Hepatocyte (in vitro differentiated cells): Measurements from ENCODE around the gene ITGB2. TPM values are rescaled to one million over a fixed set of nuclear protein-coding genes. Genes with fewer than 3 reads are reported as not detected.

Experiments used
- DNase-seq: peaks from one replicate; pipeline ENCODE4 v3.0.0-alpha.2; 2016; ENCODE audit warnings: low spot score
- H2AFZ ChIP-seq: fragments of 200-600 bp; sonication (generic); 2 replicates; pipeline ENCODE4 v1.6.0; 2016; ENCODE audit warnings: antibody characterized with exemption, mild to moderate bottlenecking
- H3K27ac ChIP-seq: fragments of 200-600 bp; sonication (generic); 2 replicates; pipeline ENCODE4 v1.5.1; 2016; ENCODE audit warnings: mild to moderate bottlenecking
- H3K27me3 ChIP-seq: fragments of 200-600 bp; sonication (generic); 2 replicates; pipeline ENCODE4 v1.6.1; 2016
- H3K36me3 ChIP-seq: fragments of 200-600 bp; sonication (generic); replicated peaks from 2 replicates; pipeline ENCODE4 v1.5.1; 2016; ENCODE audit warnings: low read depth; ENCODE audit not compliant: insufficient read depth
- H3K4me1 ChIP-seq: fragments of 200-600 bp; sonication (generic); 2 replicates; pipeline ENCODE4 v1.5.1; 2016; ENCODE audit warnings: mild to moderate bottlenecking, moderate library complexity; ENCODE audit not compliant: insufficient read depth
- H3K4me2 ChIP-seq: fragments of 200-600 bp; sonication (generic); 2 replicates; pipeline ENCODE4 v1.6.0; 2016
- H3K4me3 ChIP-seq: fragments of 200-600 bp; sonication (generic); 2 replicates; pipeline ENCODE4 v1.5.1; 2016; ENCODE audit warnings: mild to moderate bottlenecking
- H3K79me2 ChIP-seq: fragments of 200-600 bp; sonication (generic); 2 replicates; pipeline ENCODE4 v1.6.0; 2017; ENCODE audit warnings: mild to moderate bottlenecking
- H3K9me2 ChIP-seq: fragments of 200-600 bp; sonication (generic); replicated peaks from 2 replicates; pipeline ENCODE4 v1.6.0; 2017; ENCODE audit warnings: mild to moderate bottlenecking; ENCODE audit not compliant: insufficient read depth
- H3K9me3 ChIP-seq: fragments of 200-600 bp; sonication (generic); 2 replicates; pipeline ENCODE4 v1.5.1; 2016; ENCODE audit warnings: low read depth, mild to moderate bottlenecking
- H4K20me1 ChIP-seq: fragments of 200-600 bp; sonication (generic); 2 replicates; pipeline ENCODE4 v1.6.0; 2016; ENCODE audit warnings: mild to moderate bottlenecking; ENCODE audit not compliant: insufficient read depth, poor library complexity, severe bottlenecking
- CTCF ChIP-seq: fragments of 200-600 bp; sonication (generic); IDR thresholded peaks from 2 replicates; pipeline ENCODE4 v1.5.1; 2016; ENCODE audit warnings: antibody characterized with exemption, mild to moderate bottlenecking; ENCODE audit not compliant: poor library complexity
- EZH2 ChIP-seq: fragments of 200-600 bp; sonication (generic); IDR thresholded peaks from 2 replicates; pipeline ENCODE4 v1.6.1; 2016; ENCODE audit warnings: antibody characterized with exemption, mild to moderate bottlenecking, borderline replicate concordance
- EZH2phosphoT487 ChIP-seq: fragments of 200-600 bp; sonication (generic); IDR thresholded peaks from one replicate; pipeline ENCODE4 v1.6.1; 2018; ENCODE audit warnings: antibody characterized with exemption, mild to moderate bottlenecking, low read depth, moderate library complexity; ENCODE audit not compliant: unreplicated experiment, severe bottlenecking
- WGBS: methylation state at CpG from one replicate; pipeline ENCODE4 v1.1.6; 2016; ENCODE audit warnings: low lambda C conversion rate; ENCODE audit errors: missing lambda C conversion rate; 5-methylcytosine and 5-hydroxymethylcytosine counted together
- polyA plus RNA-seq: library from polyadenylated mRNA; unstranded; fragments of >200 nt; fragmentation: Nextera tagmentation; extraction: Ambion mirVana; gene quantifications from 2 replicates; pipeline ENCODE4 v1.2.1, GENCODE V29; 2016
- total RNA-seq: library from RNA; depleted of rRNA; stranded (reverse); fragments of >200 nt; gene quantifications from 2 replicates; pipeline ENCODE4 v1.2.3, GENCODE V29; 2014

The ITGB2 gene
- total and polyA plus RNA-seq, 2 experiments from 2014 or later: 3.8 to 4.2 TPM

GRCh38 chr21:44957901-44958451, 37.3 kb upstream of the ITGB2 start:
- Histone ChIP-seq H3K4me3 (no peak overlapping the region), H3K79me2 (peaks cover 26% of the 10 kb centered on the region), H4K20me1 (peaks cover 5% of the 10 kb centered on the region), H3K9me2 (no peaks in the 10 kb centered on the region), H3K27me3 (no peaks in the 10 kb centered on the region), H2AFZ (no peak overlapping the region), H3K27ac (no peak overlapping the region), H3K36me3 (no peaks in the 10 kb centered on the region), H3K4me1 (peaks cover 4% of the 10 kb centered on the region), H3K9me3 (no peaks in the 10 kb centered on the region), H3K4me2 (no peak overlapping the region)
- no peak for DNase-seq
- TF ChIP-seq EZH2: no peak
- WGBS: 96% methylated on average over 25 of the region's 26 CpGs

DNA sequence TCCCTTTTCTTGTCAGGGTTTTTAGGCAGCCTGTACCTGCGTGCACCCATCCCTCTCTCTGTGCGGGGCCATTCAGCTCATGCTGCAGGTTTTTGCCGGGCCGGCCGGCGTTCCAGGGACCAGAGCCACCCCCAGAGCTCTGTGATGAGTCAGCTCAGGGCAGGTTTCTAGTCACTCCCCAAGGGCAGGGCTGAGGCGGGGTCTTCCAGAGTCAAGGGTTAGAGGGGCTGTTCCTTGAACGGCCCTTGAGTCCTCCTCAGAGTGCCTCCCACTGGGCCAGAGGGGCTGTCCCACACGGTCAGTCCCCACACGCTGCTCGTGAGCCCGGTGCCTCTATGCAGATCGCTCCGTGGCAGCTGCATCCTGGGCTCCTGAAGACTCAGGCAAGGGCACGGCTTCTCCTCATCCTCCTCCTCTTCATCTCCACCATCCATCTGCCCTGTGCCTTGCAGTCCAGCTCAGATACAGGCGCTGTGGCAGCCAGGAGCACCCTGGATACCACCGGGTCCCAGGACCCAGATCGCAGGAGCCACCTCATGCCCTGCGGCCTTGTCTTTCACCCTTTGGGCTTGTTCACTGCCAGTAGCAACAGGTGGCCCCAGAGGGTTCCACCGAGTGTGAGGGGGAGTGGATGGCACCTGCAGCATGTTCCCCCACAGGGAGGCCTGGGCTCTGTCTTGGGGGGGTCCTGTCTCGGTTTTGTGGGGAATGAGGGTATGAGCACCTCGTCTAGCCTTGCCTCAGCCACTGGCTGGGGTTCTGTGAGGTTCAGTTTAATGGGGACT, 36.5 kb upstream of the ITGB2 start:
- DNase-seq: no peak
- H3K79me2 ChIP-seq: peaks cover 33% of the 10 kb centered on the region
- H3K27me3 ChIP-seq: no peaks in the 10 kb centered on the region
- H3K4me3 ChIP-seq: no peak overlapping the region
- 93% methylated on average over 22 of the region's 22 CpGs for whole genome bisulfite sequencing
- H3K4me1 ChIP-seq: no peaks in the 10 kb centered on the region
- H3K36me3 ChIP-seq: no peaks in the 10 kb centered on the region
- H3K27ac ChIP-seq: no peak overlapping the region
- peaks cover 6% of the 10 kb centered on the region for H4K20me1 ChIP-seq
- no peaks in the 10 kb centered on the region for H3K9me3 ChIP-seq
- no peak overlapping the region for H2AFZ ChIP-seq
- H3K9me2 ChIP-seq: no peaks in the 10 kb centered on the region
- TF ChIP-seq CTCF (no peak), EZH2 (no peak), EZH2phosphoT487 (no peak)
- no peak overlapping the region for H3K4me2 ChIP-seq

DNA sequence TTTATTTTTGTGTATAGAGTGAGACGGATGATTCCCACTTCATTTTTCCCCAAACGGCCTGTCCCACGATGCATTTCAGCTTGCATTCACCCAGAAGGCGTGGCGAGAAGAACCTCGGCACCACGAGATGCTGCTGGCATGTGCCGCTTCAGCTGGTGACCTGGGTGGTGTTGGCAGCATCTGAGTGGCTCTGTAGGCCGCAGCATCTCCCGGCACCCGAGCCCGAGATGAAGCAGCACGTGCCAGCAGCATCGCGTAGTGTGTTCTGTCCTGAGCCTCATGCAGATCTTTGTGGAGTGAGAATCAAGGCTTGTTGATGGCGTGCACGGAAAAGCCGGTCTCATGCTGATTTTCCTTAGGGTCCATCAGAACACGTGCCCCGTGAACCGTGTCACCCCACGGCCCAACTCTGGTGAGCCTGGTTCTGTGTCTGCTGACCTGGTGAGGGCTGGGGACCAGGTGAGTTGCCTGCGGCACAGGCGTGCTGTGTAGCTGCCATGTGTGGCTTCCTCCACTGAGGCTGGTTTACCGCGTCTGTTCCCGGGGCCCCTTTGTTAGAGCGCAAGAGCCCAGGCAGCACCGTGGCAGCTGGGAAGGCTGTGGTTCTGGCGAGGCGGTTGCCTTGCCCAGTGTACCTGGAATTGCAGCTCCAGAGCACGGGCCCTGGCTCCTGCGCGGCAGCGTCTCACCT, 35.8 kb upstream of the ITGB2 start:
- 97% methylated on average over 34 of the region's 35 CpGs for WGBS
- no peaks in the 10 kb centered on the region for H3K9me3 ChIP-seq
- no peak for TF ChIP-seq CTCF
- TF ChIP-seq EZH2phosphoT487: no peak
- TF ChIP-seq EZH2: no peak
- H3K4me2 ChIP-seq: no peak overlapping the region
- DNase-seq: no peak
- no peak overlapping the region for H2AFZ ChIP-seq
- H3K36me3 ChIP-seq: no peaks in the 10 kb centered on the region
- H3K9me2 ChIP-seq: no peaks in the 10 kb centered on the region
- H4K20me1 ChIP-seq: peaks cover 6% of the 10 kb centered on the region
- H3K27me3 ChIP-seq: no peaks in the 10 kb centered on the region
- H3K79me2 ChIP-seq: peaks cover 33% of the 10 kb centered on the region
- no peak overlapping the region for H3K27ac ChIP-seq
- no peak overlapping the region for H3K4me3 ChIP-seq
- H3K4me1 ChIP-seq: no peaks in the 10 kb centered on the region

DNA sequence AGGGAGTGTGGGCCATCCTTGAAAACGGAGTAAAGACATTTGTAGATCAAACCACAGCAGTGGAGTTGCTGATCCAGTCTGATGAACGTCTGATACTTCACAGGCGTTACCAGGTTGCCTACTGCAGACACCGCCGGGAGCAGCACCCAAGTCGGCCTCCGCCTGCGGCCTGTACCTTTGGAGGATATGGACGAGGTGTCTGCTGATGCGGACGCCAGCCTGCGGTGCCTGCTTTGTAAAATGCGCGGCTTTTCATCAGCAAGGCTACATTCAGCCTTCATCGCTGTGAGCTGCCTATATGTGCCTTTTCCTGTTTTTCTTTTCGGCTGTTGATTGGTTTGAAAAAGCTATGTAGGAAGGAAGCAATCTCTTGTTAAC, 35.1 kb upstream of the ITGB2 start:
- TF ChIP-seq EZH2: no peak
- TF ChIP-seq EZH2phosphoT487: no peak
- TF ChIP-seq CTCF: no peak
- Histone ChIP-seq H3K4me1 (no peaks in the 10 kb centered on the region), H3K4me2 (no peak overlapping the region), H3K9me3 (no peaks in the 10 kb centered on the region), H3K9me2 (no peaks in the 10 kb centered on the region), H2AFZ (no peak overlapping the region), H3K27ac (no peak overlapping the region), H4K20me1 (peaks cover 6% of the 10 kb centered on the region), H3K79me2 (peaks cover 31% of the 10 kb centered on the region), H3K36me3 (no peaks in the 10 kb centered on the region), H3K4me3 (no peak overlapping the region), H3K27me3 (no peaks in the 10 kb centered on the region)
- no peak for DNase-seq
- WGBS: 95% methylated on average over 16 of the region's 16 CpGs
